ENCODE measurements around the gene NUDT3. TPM values are rescaled to one million over a fixed set of nuclear protein-coding genes. Genes with fewer than 3 reads are reported as not detected.
"Not testable (repeated sequence)": the region's sequence is repeated elsewhere in the genome, so short reads cannot be mapped to it uniquely, and the experiment has no call there.

The NUDT3 gene
- total RNA-seq, 2 experiments from 2014 or later, result 8.6 to 13.4 TPM

DNA sequence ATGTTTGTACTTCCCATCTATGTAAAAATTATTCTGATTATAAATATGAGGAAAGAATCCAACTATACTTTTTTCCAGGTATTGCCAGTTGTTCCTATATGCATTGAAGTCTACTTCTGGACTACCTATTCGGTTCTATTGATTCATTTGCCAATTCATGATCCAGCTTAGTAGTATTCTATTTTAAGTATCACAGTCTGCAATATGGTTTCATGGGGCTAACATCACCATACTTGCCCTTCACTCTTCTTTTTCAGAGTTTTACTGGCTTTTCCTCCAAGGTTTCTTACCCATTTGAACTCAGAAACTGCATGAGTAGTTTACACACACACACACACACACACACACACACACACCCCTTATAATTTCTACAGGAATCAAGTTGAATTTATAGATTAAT, 34.5 kb downstream of the NUDT3 start:
- Mint-ChIP-seq H3K9me3 (ENCODE audit: low read depth) (no peaks in the 10 kb centered on the region), H3K27me3 (no peaks in the 10 kb centered on the region), H3K4me1 (peaks cover 14% of the 10 kb centered on the region), H3K27ac (no peak overlapping the region), H3K36me3 (peaks cover 2% of the 10 kb centered on the region), H3K4me3 (no peak overlapping the region)
- DNase-seq, result no peak
- ATAC-seq, result no peak
- CTCF ChIA-PET, result no interaction called here

GRCh38 chr6:34355889-34356288, 36.6 kb downstream of the NUDT3 start:
- DNase-seq (no peak), ATAC-seq (no peak)
- peaks cover 2% of the 10 kb centered on the region for H3K36me3 Mint-ChIP-seq
- no peaks in the 10 kb centered on the region for H3K27me3 Mint-ChIP-seq
- no peak overlapping the region for H3K4me3 Mint-ChIP-seq
- CTCF ChIA-PET, result no interaction called here
- no peak overlapping the region for H3K27ac Mint-ChIP-seq
- H3K4me1 Mint-ChIP-seq, result no peaks in the 10 kb centered on the region
- no peaks in the 10 kb centered on the region for H3K9me3 Mint-ChIP-seq (ENCODE audit: low read depth)

DNA sequence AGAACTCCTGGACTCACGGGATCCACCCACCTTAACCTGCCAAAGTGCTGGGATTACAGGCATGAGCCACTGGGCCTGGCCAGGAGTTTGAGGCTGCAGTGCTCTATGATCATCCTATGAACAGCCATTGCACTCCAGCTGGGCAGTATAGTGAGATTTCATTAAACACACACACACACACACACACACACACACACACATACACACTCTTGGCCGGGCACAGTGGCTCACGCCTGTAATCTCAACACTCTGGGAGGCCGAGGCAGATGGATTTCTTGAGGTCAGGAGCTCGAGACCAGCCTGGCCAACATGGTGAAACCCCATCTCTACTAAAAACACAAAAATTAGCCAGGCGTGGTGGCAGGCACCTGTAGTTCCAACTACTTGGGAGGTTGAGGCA, 38.2 kb downstream of the NUDT3 start:
- H3K27me3 Mint-ChIP-seq; H3K4me1 Mint-ChIP-seq; DNase-seq; H3K36me3 Mint-ChIP-seq; H3K4me3 Mint-ChIP-seq; H3K27ac Mint-ChIP-seq; ATAC-seq; H3K9me3 Mint-ChIP-seq (ENCODE audit: low read depth): not testable (repeated sequence)
- CTCF ChIA-PET, result interaction anchor here (1.1 kb wide), 1 partner anchor 8 kb away, joined by 3 read pairs; no protein-coding TSS in a partner anchor

GRCh38 chr6:34353530-34353929, 38.9 kb downstream of the NUDT3 start:
- ATAC-seq; H3K27ac Mint-ChIP-seq; H3K4me1 Mint-ChIP-seq; H3K27me3 Mint-ChIP-seq; H3K9me3 Mint-ChIP-seq (ENCODE audit: low read depth); H3K36me3 Mint-ChIP-seq; H3K4me3 Mint-ChIP-seq; DNase-seq: not testable (repeated sequence)
- CTCF ChIA-PET, result interaction anchor here (1.1 kb wide), 1 partner anchor 9 kb away, joined by 3 read pairs; no protein-coding TSS in a partner anchor

DNA sequence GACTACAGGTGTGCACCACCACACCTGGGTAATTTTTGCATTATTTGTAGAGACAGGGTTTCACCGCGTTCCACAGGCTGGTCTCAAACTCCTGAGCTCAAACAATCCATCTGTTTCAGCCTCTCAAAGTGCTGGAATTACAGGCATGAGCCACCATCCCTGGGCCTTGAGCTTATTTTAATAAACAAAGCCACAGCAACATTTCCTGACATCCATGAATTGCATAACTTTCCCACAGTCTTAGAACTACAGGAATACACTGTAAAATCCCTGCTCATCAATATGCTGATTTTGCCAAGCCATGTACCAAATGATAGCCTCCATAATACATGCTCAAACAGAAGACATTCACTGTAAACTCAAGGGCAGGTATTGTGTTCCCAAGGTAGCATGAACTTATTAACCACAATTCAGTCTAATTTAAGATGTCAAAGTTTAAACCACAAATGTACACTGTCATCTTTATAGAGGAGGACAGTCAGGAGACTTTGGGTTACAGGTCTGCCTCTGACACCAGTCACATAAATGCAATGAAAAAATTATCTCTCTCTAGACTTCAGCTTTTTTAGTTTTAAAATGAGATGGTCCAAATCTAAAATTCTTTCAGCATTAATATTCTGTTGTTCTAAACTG, 40.0 kb downstream of the NUDT3 start:
- H3K9me3 Mint-ChIP-seq (ENCODE audit: low read depth), result no peaks in the 10 kb centered on the region
- CTCF ChIA-PET, result no interaction called here
- no peaks in the 10 kb centered on the region for H3K4me1 Mint-ChIP-seq
- H3K36me3 Mint-ChIP-seq, result no peaks in the 10 kb centered on the region
- no peak overlapping the region for H3K4me3 Mint-ChIP-seq
- no peak overlapping the region for H3K27ac Mint-ChIP-seq
- DNase-seq (no peak), ATAC-seq (no peak)
- no peaks in the 10 kb centered on the region for H3K27me3 Mint-ChIP-seq

- CTCF ChIA-PET, result no interaction called here
- DNase-seq (no peak), ATAC-seq (no peak)
- H3K27me3 Mint-ChIP-seq, result no peaks in the 10 kb centered on the region
- no peak overlapping the region for H3K27ac Mint-ChIP-seq
- no peaks in the 10 kb centered on the region for H3K9me3 Mint-ChIP-seq (ENCODE audit: low read depth)
- no peaks in the 10 kb centered on the region for H3K36me3 Mint-ChIP-seq
- no peak overlapping the region for H3K4me3 Mint-ChIP-seq
- no peaks in the 10 kb centered on the region for H3K4me1 Mint-ChIP-seq
Measured at GRCh38 chr6:34350934-34351217, 41.6 kb downstream of the NUDT3 start.

DNA sequence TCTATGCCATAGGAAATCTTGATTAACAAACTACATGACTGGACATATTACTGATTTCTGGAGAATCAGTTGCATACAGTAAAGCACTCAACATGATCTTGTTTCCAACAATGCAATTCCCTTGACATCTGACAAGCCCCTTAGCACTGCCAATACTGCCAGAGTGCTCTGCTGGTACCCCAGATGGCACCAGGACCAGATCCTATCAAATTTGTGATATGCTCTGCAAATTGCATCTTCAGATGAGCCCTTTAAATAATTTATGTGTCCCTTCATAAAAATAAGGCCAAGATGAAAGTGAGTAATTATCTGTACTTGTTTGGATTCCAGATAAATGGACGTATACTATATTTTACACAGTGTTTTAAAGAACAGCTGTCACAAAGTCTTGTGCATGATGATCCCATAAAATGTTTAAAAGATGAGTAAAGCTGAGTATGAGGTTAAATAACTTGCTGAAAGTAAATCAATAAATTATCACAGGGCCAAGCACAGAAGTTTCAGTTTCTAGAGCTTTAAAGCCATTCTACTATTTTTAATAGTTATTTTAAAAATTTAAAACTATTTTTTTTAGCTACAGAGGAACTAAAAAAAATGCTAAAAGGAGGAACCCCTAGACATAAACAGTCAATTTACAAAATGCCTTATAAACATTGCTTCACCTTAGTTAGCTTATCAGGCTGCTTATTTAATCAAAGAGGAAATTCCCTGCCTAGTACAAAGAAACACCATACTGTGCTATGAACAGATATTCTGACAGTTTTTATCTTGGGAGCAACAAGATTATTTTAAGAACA, 42.1 kb downstream of the NUDT3 start:
- no peak for DNase-seq
- CTCF ChIA-PET, result no interaction called here
- no peaks in the 10 kb centered on the region for H3K4me1 Mint-ChIP-seq
- H3K9me3 Mint-ChIP-seq (ENCODE audit: low read depth), result no peaks in the 10 kb centered on the region
- no peak overlapping the region for H3K27ac Mint-ChIP-seq
- H3K4me3 Mint-ChIP-seq, result no peak overlapping the region
- no peaks in the 10 kb centered on the region for H3K27me3 Mint-ChIP-seq
- H3K36me3 Mint-ChIP-seq, result no peaks in the 10 kb centered on the region
- no peak for ATAC-seq

- Mint-ChIP-seq H3K27ac (no peak overlapping the region), H3K36me3 (peaks cover 2% of the 10 kb centered on the region)
Measured at GRCh38 chr6:34349211-34349610, 43.3 kb downstream of the NUDT3 start.

GRCh38 chr6:34347303-34347702, 45.2 kb downstream of the NUDT3 start:
- peaks cover 5% of the 10 kb centered on the region for H3K36me3 Mint-ChIP-seq
- DNase-seq (no peak), ATAC-seq (no peak)
- H3K9me3 Mint-ChIP-seq (ENCODE audit: low read depth), result no peaks in the 10 kb centered on the region
- H3K27ac Mint-ChIP-seq, result no peak overlapping the region
- CTCF ChIA-PET, result interaction anchor here (1.6 kb wide), 1 partner anchor 83 kb away, joined by 3 read pairs; no protein-coding TSS in a partner anchor
- H3K27me3 Mint-ChIP-seq, result no peaks in the 10 kb centered on the region
- peaks cover 14% of the 10 kb centered on the region for H3K4me1 Mint-ChIP-seq
- H3K4me3 Mint-ChIP-seq, result no peak overlapping the region

More at GRCh38 chr6:34349211-34349610, 43.3 kb downstream of the NUDT3 start:
- Mint-ChIP-seq H3K4me1 (peaks cover 6% of the 10 kb centered on the region), H3K27me3 (no peaks in the 10 kb centered on the region), H3K4me3 (no peak overlapping the region), H3K9me3 (ENCODE audit: low read depth) (no peaks in the 10 kb centered on the region)
- CTCF ChIA-PET, result no interaction called here
- DNase-seq, result no peak
- ATAC-seq, result no peak

DNA sequence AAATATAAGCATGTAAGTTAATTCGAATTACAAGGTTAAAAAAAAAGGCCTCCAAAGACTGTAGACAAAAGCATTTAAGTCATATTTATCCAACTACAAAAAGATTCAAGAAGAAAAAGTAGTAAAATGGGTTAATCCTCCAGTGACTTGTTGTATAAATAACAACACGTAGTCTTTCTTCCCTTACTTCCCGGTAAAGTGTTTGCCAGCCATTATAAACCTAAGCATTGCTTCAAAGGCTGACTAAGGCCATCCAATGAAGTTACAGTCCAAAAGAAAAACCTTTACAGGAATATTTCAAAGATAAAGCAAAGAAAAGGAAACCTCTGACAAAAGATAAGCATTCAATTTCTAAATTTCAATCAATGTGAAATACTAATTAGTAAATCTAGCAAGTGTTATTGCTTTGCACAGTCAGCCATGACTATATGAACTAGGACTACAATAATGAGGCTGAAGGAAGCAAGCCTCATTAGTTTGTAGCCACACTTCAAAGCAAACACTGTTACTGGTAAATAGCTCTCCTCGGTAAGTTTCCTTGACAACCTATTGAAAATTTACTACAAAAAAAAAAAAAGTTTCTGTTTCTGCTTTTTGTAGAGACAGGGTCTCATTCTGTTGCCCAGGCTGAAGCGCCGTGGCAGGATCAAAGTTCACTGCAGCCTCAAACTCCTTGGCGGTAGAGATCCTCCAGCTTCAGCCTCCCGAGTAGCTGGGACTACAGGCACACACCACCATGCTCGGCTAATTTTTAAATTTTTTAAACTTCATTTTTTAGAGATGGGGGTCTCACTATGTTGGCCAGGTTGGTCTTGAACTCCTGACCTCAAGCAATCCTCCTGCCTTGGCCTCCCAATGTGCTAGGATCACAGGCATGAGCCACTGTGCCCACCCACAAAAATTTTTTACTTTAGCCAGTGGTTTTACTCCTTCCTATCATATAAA, 46.0 kb downstream of the NUDT3 start:
- CTCF ChIA-PET, result interaction anchor here (1.6 kb wide), 1 partner anchor 84 kb away, joined by 3 read pairs; no protein-coding TSS in a partner anchor
- peaks cover 11% of the 10 kb centered on the region for H3K36me3 Mint-ChIP-seq

DNA sequence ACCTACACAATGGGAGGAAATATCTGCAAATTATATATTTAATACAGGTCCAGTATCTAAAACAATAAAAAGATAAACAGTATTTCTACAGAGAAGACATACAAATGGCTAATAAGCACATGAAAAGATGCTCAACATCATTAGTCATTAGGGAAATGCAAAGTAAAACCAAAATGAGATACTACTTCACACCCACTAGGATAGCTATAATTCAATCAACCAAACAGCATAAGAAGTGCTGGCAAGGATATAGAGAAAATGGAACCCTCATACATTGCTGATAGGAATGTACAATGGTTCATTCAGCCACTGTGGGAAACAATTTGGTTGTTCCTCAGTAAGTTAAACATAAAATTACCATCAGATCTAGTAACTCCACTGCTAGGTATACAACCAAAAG, 48.7 kb downstream of the NUDT3 start:
- DNase-seq (no peak), ATAC-seq (no peak)
- H3K4me3 Mint-ChIP-seq, result no peak overlapping the region
- H3K27ac Mint-ChIP-seq, result no peak overlapping the region
- no peaks in the 10 kb centered on the region for H3K9me3 Mint-ChIP-seq (ENCODE audit: low read depth)
- peaks cover 22% of the 10 kb centered on the region for H3K36me3 Mint-ChIP-seq
- H3K4me1 Mint-ChIP-seq, result peaks cover 16% of the 10 kb centered on the region
- CTCF ChIA-PET, result no interaction called here
- H3K27me3 Mint-ChIP-seq, result no peaks in the 10 kb centered on the region

More for the DNA sequence above, 46.0 kb downstream of the NUDT3 start:
- Mint-ChIP-seq H3K4me1 (peaks cover 14% of the 10 kb centered on the region), H3K27ac (no peak overlapping the region), H3K9me3 (ENCODE audit: low read depth) (no peaks in the 10 kb centered on the region), H3K4me3 (no peak overlapping the region), H3K27me3 (no peaks in the 10 kb centered on the region)
- DNase-seq (no peak), ATAC-seq (no peak)

GRCh38 chr6:34342247-34342646, 50.2 kb downstream of the NUDT3 start:
- H3K4me1 Mint-ChIP-seq, result peaks cover 25% of the 10 kb centered on the region
- CTCF ChIA-PET, result no interaction called here
- no peaks in the 10 kb centered on the region for H3K27me3 Mint-ChIP-seq
- H3K27ac Mint-ChIP-seq, result no peak overlapping the region
- ATAC-seq (no peak), DNase-seq (no peak)
- no peaks in the 10 kb centered on the region for H3K9me3 Mint-ChIP-seq (ENCODE audit: low read depth)
- no peak overlapping the region for H3K4me3 Mint-ChIP-seq
- peaks cover 22% of the 10 kb centered on the region for H3K36me3 Mint-ChIP-seq

GRCh38 chr6:34341481-34341971, 50.9 kb downstream of the NUDT3 start:
- Mint-ChIP-seq H3K27me3 (no peaks in the 10 kb centered on the region), H3K27ac (no peak overlapping the region), H3K4me3 (no peak overlapping the region), H3K36me3 (peaks cover 22% of the 10 kb centered on the region), H3K4me1 (peaks cover 28% of the 10 kb centered on the region), H3K9me3 (ENCODE audit: low read depth) (no peaks in the 10 kb centered on the region)
- ATAC-seq (no peak), DNase-seq (no peak)
- CTCF ChIA-PET, result interaction anchor here (1.1 kb wide), 1 partner anchor 74 kb away, joined by 3 read pairs; no protein-coding TSS in a partner anchor
